GM23248 (cell line): ENCODE measurements around the gene SDK2. TPM values are rescaled to one million over a fixed set of nuclear protein-coding genes. Genes with fewer than 3 reads are reported as not detected.
A peak's percentile ranks its signal among the peaks of the same experiment; 100 is the strongest.
"Not testable (repeated sequence)": the region's sequence is repeated elsewhere in the genome, so short reads cannot be mapped to it uniquely, and the experiment has no call there.

Source experiments
- DNase-seq: peaks from one replicate; pipeline ENCODE4 v3.0.0-alpha.2; 2015
- H2AFZ ChIP-seq: fragments of 200-600 bp; sonication (generic); 2 replicates; pipeline ENCODE4 v1.6.1; 2016; ENCODE audit warnings: antibody characterized with exemption
- H3F3A ChIP-seq: fragments of 200-600 bp; sonication (generic); 2 replicates; pipeline ENCODE4 v1.6.1; 2016; ENCODE audit warnings: mild to moderate bottlenecking, antibody characterized with exemption, mixed run types; ENCODE audit not compliant: insufficient read depth
- H3K27ac ChIP-seq: fragments of 200-600 bp; sonication (generic); 2 replicates; pipeline ENCODE4 v1.5.1; 2016; ENCODE audit warnings: mild to moderate bottlenecking
- H3K27me3 ChIP-seq: fragments of 200-600 bp; sonication (generic); replicated peaks from 2 replicates; pipeline ENCODE4 v1.6.1; 2016; ENCODE audit warnings: mild to moderate bottlenecking; ENCODE audit not compliant: insufficient read depth
- H3K36me3 ChIP-seq: fragments of 200-600 bp; sonication (generic); 2 replicates; pipeline ENCODE4 v1.6.1; 2016; ENCODE audit warnings: low read depth, mild to moderate bottlenecking
- H3K4me1 ChIP-seq: fragments of 200-600 bp; sonication (generic); 2 replicates; pipeline ENCODE4 v1.6.1; 2016; ENCODE audit warnings: mild to moderate bottlenecking; ENCODE audit not compliant: insufficient read depth
- H3K4me2 ChIP-seq: fragments of 200-600 bp; sonication (generic); one replicate; pipeline ENCODE4 v1.6.1; 2016; ENCODE audit warnings: mild to moderate bottlenecking; ENCODE audit not compliant: unreplicated experiment
- H3K4me3 ChIP-seq: fragments of 200-600 bp; sonication (generic); 2 replicates; pipeline ENCODE4 v1.5.1; 2016; ENCODE audit warnings: mild to moderate bottlenecking
- H3K79me2 ChIP-seq: fragments of 200-600 bp; sonication (generic); 2 replicates; pipeline ENCODE4 v1.6.1; 2016; ENCODE audit warnings: mild to moderate bottlenecking; ENCODE audit not compliant: insufficient read depth
- H3K9ac ChIP-seq: fragments of 200-600 bp; sonication (generic); 2 replicates; pipeline ENCODE4 v1.6.1; 2016; ENCODE audit warnings: mild to moderate bottlenecking
- H3K9me2 ChIP-seq: fragments of 200-600 bp; sonication (generic); 2 replicates; pipeline ENCODE4 v1.6.1; 2016; ENCODE audit warnings: mixed run types, mild to moderate bottlenecking, moderate library complexity; ENCODE audit not compliant: insufficient read depth
- H3K9me3 ChIP-seq: fragments of 200-600 bp; sonication (generic); one replicate; pipeline ENCODE4 v1.6.1; 2017; ENCODE audit warnings: low read depth
- H4K20me1 ChIP-seq: fragments of 200-600 bp; sonication (generic); 2 replicates; pipeline ENCODE4 v1.6.0; 2016; ENCODE audit not compliant: insufficient read depth
- EZH2 ChIP-seq: fragments of 200-600 bp; sonication (generic); IDR thresholded peaks from 2 replicates; pipeline ENCODE4 v1.6.1; 2018; ENCODE audit warnings: antibody characterized with exemption, mild to moderate bottlenecking; ENCODE audit not compliant: insufficient read depth, poor library complexity, severe bottlenecking
- EZH2phosphoT487 ChIP-seq: fragments of 200-600 bp; sonication (generic); IDR thresholded peaks from 2 replicates; pipeline ENCODE4 v1.6.1; 2018; ENCODE audit warnings: antibody characterized with exemption, moderate library complexity, mild to moderate bottlenecking, low read depth; ENCODE audit not compliant: insufficient read depth
- WGBS, 2 experiments: methylation state at CpG; one replicate each; pipeline ENCODE4 v1.1.6; 2015 to 2017; ENCODE audit warnings: low lambda C conversion rate in 2 of 2, low coverage in 1 of 2; ENCODE audit errors: missing lambda C conversion rate in 2 of 2; 5-methylcytosine and 5-hydroxymethylcytosine counted together
- in situ Hi-C: fragments of 300-500 bp; cut with MboI; formaldehyde crosslinking; loops from 2 replicates; pipeline ENCODE4 v1.15.0; 2020
- polyA plus RNA-seq: library from polyadenylated mRNA; unstranded; fragments of >200 nt; fragmentation: Nextera tagmentation; extraction: Ambion mirVana; gene quantifications from 2 replicates; pipeline ENCODE4 v1.2.1, GENCODE V29; 2016
- total RNA-seq: library from RNA; depleted of rRNA; stranded (reverse); fragments of >200 nt; shearing (Covaris generic); gene quantifications from 2 replicates; pipeline ENCODE4 v1.2.3, GENCODE V29; 2014

The SDK2 gene
- total and polyA plus RNA-seq, 2 experiments from 2014 or later, result under 0.01 to 0.03 TPM

GRCh38 chr17:73376636-73377035 is 267.6 kb downstream of the SDK2 start:
- Histone ChIP-seq H3K27me3 (peaks cover 16% of the 10 kb centered on the region), H3K9me2 (no peaks in the 10 kb centered on the region), H3F3A (no peaks in the 10 kb centered on the region), H3K9ac (no peak overlapping the region), H3K27ac (no peak overlapping the region), H3K4me3 (no peak overlapping the region), H3K79me2 (no peaks in the 10 kb centered on the region), H3K4me2 (no peak overlapping the region), H3K9me3 (no peaks in the 10 kb centered on the region), H2AFZ (no peak overlapping the region), H4K20me1 (no peaks in the 10 kb centered on the region), H3K4me1 (no peaks in the 10 kb centered on the region), H3K36me3 (no peaks in the 10 kb centered on the region)
- DNase-seq, result no peak
- no peak for TF ChIP-seq EZH2
- no peak for TF ChIP-seq EZH2phosphoT487
- WGBS, 2 experiments, result 93 to 95% methylated on average over 3 of the region's 3 CpGs
- in situ Hi-C loops, result no loop called here

DNA sequence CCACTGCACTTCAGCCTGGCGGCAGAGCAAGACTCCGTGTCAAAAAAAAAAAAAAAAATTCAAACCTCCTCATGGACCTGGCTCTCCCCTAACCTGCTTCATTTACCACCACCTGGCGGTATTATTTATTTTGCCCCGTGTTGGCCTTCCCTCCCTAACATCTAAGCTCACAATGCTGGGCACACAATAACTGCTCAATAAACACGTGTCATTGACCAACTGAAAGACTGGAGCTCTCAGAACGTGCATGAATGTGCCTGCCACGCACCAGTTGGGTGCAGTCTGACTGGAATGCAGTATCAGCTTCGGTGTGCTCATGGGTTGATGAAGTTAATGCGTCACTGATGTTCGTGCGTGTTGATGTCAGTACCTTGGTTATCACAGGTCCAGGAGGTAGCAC is 268.1 kb downstream of the SDK2 start:
- Histone ChIP-seq H3K4me3 (no peak overlapping the region), H2AFZ (no peak overlapping the region), H3K9me3 (no peaks in the 10 kb centered on the region), H3K36me3 (no peaks in the 10 kb centered on the region), H3K4me1 (peaks cover under 1% of the 10 kb centered on the region; the same call in 1 of the 2 replicates), H3K9me2 (no peaks in the 10 kb centered on the region), H3K4me2 (no peak overlapping the region), H3K79me2 (no peaks in the 10 kb centered on the region), H3K9ac (no peak overlapping the region), H3F3A (no peaks in the 10 kb centered on the region), H3K27ac (no peak overlapping the region), H3K27me3 (peaks cover 16% of the 10 kb centered on the region), H4K20me1 (no peaks in the 10 kb centered on the region)
- 74 to 76% methylated on average over 11 of the region's 11 CpGs for WGBS, 2 experiments
- DNase-seq, result no peak
- in situ Hi-C loops, result no loop called here
- TF ChIP-seq EZH2phosphoT487, result no peak
- no peak for TF ChIP-seq EZH2

GRCh38 chr17:73371836-73372235 is 272.4 kb downstream of the SDK2 start:
- Histone ChIP-seq H3K9me2 (no peaks in the 10 kb centered on the region), H3K36me3 (no peaks in the 10 kb centered on the region), H3K9me3 (no peaks in the 10 kb centered on the region), H4K20me1 (no peaks in the 10 kb centered on the region), H3K4me2 (no peak overlapping the region), H3K4me1 (peaks cover 6% of the 10 kb centered on the region; the same call in 1 of the 2 replicates), H2AFZ (no peak overlapping the region), H3K79me2 (no peaks in the 10 kb centered on the region), H3K27ac (no peak overlapping the region), H3K27me3 (peaks cover 16% of the 10 kb centered on the region), H3K4me3 (no peak overlapping the region), H3K9ac (no peak overlapping the region), H3F3A (no peaks in the 10 kb centered on the region)
- DNase-seq, result no peak
- 83 to 95% methylated on average over 8 to 9 of the region's 9 CpGs for WGBS, 2 experiments
- in situ Hi-C loops, result loop anchor here (5.0 to 25.0 kb wide), 3 partner anchors 115 to 785 kb away; no protein-coding TSS in a partner anchor
- TF ChIP-seq EZH2phosphoT487 (no peak), EZH2 (no peak)

GRCh38 chr17:73371285-73371684 is 273.0 kb downstream of the SDK2 start:
- 0 out of 2 replicates have a peak overlapping the region, but pooled peaks have one; percentile 11 for H3K4me3 ChIP-seq
- DNase-seq, result peak; percentile 94
- no peak for TF ChIP-seq EZH2
- TF ChIP-seq EZH2phosphoT487, result no peak
- H4K20me1 ChIP-seq, result no peaks in the 10 kb centered on the region
- in situ Hi-C loops, result loop anchor here (5.0 to 25.0 kb wide), 3 partner anchors 114 to 784 kb away; no protein-coding TSS in a partner anchor
- no peak overlapping the region for H3K27ac ChIP-seq
- H3K9ac ChIP-seq, result no peak overlapping the region
- H3K4me1 ChIP-seq, result peaks cover 6% of the 10 kb centered on the region; the same call in 1 of the 2 replicates
- 4 to 5% methylated on average over 6 of the region's 6 CpGs for WGBS, 2 experiments
- H2AFZ ChIP-seq, result no peak overlapping the region
- H3F3A ChIP-seq, result no peaks in the 10 kb centered on the region
- H3K36me3 ChIP-seq, result no peaks in the 10 kb centered on the region
- no peaks in the 10 kb centered on the region for H3K9me3 ChIP-seq
- H3K79me2 ChIP-seq, result no peaks in the 10 kb centered on the region
- peak overlapping the region; percentile 42 for H3K4me2 ChIP-seq
- H3K9me2 ChIP-seq, result no peaks in the 10 kb centered on the region
- H3K27me3 ChIP-seq, result peaks cover 16% of the 10 kb centered on the region

- H2AFZ ChIP-seq, result not testable (repeated sequence)
Observed at GRCh38 chr17:73369817-73370490, 274.3 kb downstream of the SDK2 start.

More at GRCh38 chr17:73369817-73370490, 274.3 kb downstream of the SDK2 start:
- H3K4me3 ChIP-seq, H3K27ac ChIP-seq, H3K9me2 ChIP-seq, H4K20me1 ChIP-seq, H3K9ac ChIP-seq, H3K79me2 ChIP-seq, H3F3A ChIP-seq, H3K9me3 ChIP-seq, H3K4me2 ChIP-seq, H3K36me3 ChIP-seq: not testable (repeated sequence)
- in situ Hi-C loops, result loop anchor here (5.0 to 25.0 kb wide), 3 partner anchors 113 to 783 kb away; no protein-coding TSS in a partner anchor
- Histone ChIP-seq H3K4me1 (peaks cover 11% of the 10 kb centered on the region; the same call in 1 of the 2 replicates), H3K27me3 (peaks cover 25% of the 10 kb centered on the region)
- peak; percentile 85 for DNase-seq
- WGBS, 2 experiments, result 27 to 31% methylated on average over 14 of the region's 14 CpGs
